SU-DHL-6 (cell line): Measurements from ENCODE around the gene PHTF1.

Source experiments
- H2AFZ ChIP-seq: fragments of 200-600 bp; sonication (generic); 2 replicates; pipeline ENCODE4 v1.6.1; 2014; ENCODE audit warnings: low read depth, mild to moderate bottlenecking, moderate library complexity, mixed read lengths, antibody characterized with exemption, low read length; ENCODE audit not compliant: severe bottlenecking
- H3F3A ChIP-seq: fragments of 200-600 bp; shearing (Covaris generic); 2 replicates; pipeline ENCODE4 v1.6.0; 2016; ENCODE audit warnings: antibody characterized with exemption, mild to moderate bottlenecking; ENCODE audit not compliant: insufficient read depth
- H3K27ac ChIP-seq: fragments of 200-600 bp; sonication (generic); 2 replicates; pipeline ENCODE4 v1.5.1; 2016; ENCODE audit warnings: low read depth, mild to moderate bottlenecking, low read length, moderate library complexity, mixed read lengths
- H3K27me3 ChIP-seq: fragments of 200-600 bp; sonication (generic), shearing (Covaris generic); 2 replicates; pipeline ENCODE4 v1.6.0; 2014; ENCODE audit warnings: mild to moderate bottlenecking, low read length
- H3K36me3 ChIP-seq: fragments of 200-600 bp; sonication (generic); 2 replicates; pipeline ENCODE4 v1.6.1; 2014; ENCODE audit warnings: mild to moderate bottlenecking, low read length, mixed read lengths
- H3K4me2 ChIP-seq: fragments of 300-600, 200-600 bp; shearing (Covaris generic), sonication (generic); 2 replicates; pipeline ENCODE4 v1.6.0; 2014; ENCODE audit warnings: low read length, low read depth, mild to moderate bottlenecking; ENCODE audit not compliant: poor library complexity, severe bottlenecking
- H3K4me3 ChIP-seq: fragments of 200-600 bp; sonication (generic); 2 replicates; pipeline ENCODE4 v1.5.1; 2014; ENCODE audit warnings: antibody characterized with exemption, low read length, mild to moderate bottlenecking, mixed read lengths; ENCODE audit not compliant: insufficient read depth, poor library complexity, severe bottlenecking
- H3K79me2 ChIP-seq: fragments of 200-600 bp; sonication (generic); 2 replicates; pipeline ENCODE4 v1.6.1; 2014; ENCODE audit warnings: mild to moderate bottlenecking, low read length, moderate library complexity; ENCODE audit not compliant: insufficient read depth
- H3K9ac ChIP-seq: fragments of 200-600 bp; sonication (generic); 2 replicates; pipeline ENCODE4 v1.7.0; 2014; ENCODE audit warnings: mild to moderate bottlenecking, low read length
- H3K9me2 ChIP-seq: fragments of 200-600 bp; sonication (generic); replicated peaks from 2 replicates; pipeline ENCODE4 v1.6.1; 2014; ENCODE audit warnings: low read length; ENCODE audit not compliant: insufficient read depth
- H3K9me3 ChIP-seq: fragments of 200-600 bp; sonication (generic); 2 replicates; pipeline ENCODE4 v1.6.1; 2014; ENCODE audit warnings: low read length, mixed read lengths; ENCODE audit not compliant: insufficient read depth
- H4K20me1 ChIP-seq: fragments of 200-600 bp; sonication (generic); 2 replicates; pipeline ENCODE4 v1.6.1; 2014; ENCODE audit warnings: low read depth, mild to moderate bottlenecking, antibody characterized with exemption, low read length, moderate library complexity, mixed read lengths
- CTCF ChIP-seq: fragments of 200-600 bp; sonication (generic); IDR thresholded peaks from one replicate; pipeline ENCODE4 v1.5.1; 2017; ENCODE audit warnings: antibody characterized with exemption, mild to moderate bottlenecking, low read length, moderate library complexity; ENCODE audit not compliant: insufficient read depth, poor library complexity, severe bottlenecking
- EZH2phosphoT487 ChIP-seq: fragments of 200-600 bp; sonication (generic), shearing (Covaris generic); conservative IDR thresholded peaks from 2 replicates; pipeline ENCODE4 v1.6.1; 2018; ENCODE audit warnings: mild to moderate bottlenecking, antibody characterized with exemption, low read length, moderate library complexity, mixed read lengths

Gene PHTF1

GRCh38 chr1:113692824-113693431 lies 66.4 kb downstream of the PHTF1 start:
- H4K20me1 ChIP-seq: no peaks in the 10 kb centered on the region
- no peaks in the 10 kb centered on the region for H3K27me3 ChIP-seq
- H3K27ac ChIP-seq: no peak overlapping the region
- no peaks in the 10 kb centered on the region for H3K79me2 ChIP-seq
- peaks cover 39% of the 10 kb centered on the region for H3K36me3 ChIP-seq
- peaks cover 17% of the 10 kb centered on the region; the same call in 1 of the 2 replicates for H3K9me3 ChIP-seq
- TF ChIP-seq CTCF (no peak), EZH2phosphoT487 (no peak)
- no peak overlapping the region for H3K4me3 ChIP-seq
- H3F3A ChIP-seq: no peaks in the 10 kb centered on the region
- no peaks in the 10 kb centered on the region for H3K9me2 ChIP-seq
- no peak overlapping the region for H3K4me2 ChIP-seq
- no peak overlapping the region for H2AFZ ChIP-seq
- H3K9ac ChIP-seq: no peak overlapping the region

- Histone ChIP-seq H3K4me3 (no peak overlapping the region), H2AFZ (no peak overlapping the region), H3K27ac (no peak overlapping the region), H3K4me2 (no peak overlapping the region), H3K27me3 (no peaks in the 10 kb centered on the region), H3K9me3 (peaks cover 17% of the 10 kb centered on the region; the same call in 1 of the 2 replicates), H3K9ac (no peak overlapping the region), H4K20me1 (no peaks in the 10 kb centered on the region), H3K9me2 (no peaks in the 10 kb centered on the region), H3F3A (no peaks in the 10 kb centered on the region), H3K36me3 (peaks cover 33% of the 10 kb centered on the region), H3K79me2 (no peaks in the 10 kb centered on the region)
- TF ChIP-seq CTCF (no peak), EZH2phosphoT487 (no peak)
Observed at GRCh38 chr1:113692342-113692741, 66.9 kb downstream of the PHTF1 start.

- Histone ChIP-seq H3K9ac (no peak overlapping the region), H2AFZ (no peak overlapping the region), H3K79me2 (no peaks in the 10 kb centered on the region), H3K9me3 (peaks cover 16% of the 10 kb centered on the region; the same call in 1 of the 2 replicates), H4K20me1 (no peaks in the 10 kb centered on the region), H3K9me2 (no peaks in the 10 kb centered on the region), H3K27ac (no peak overlapping the region), H3K4me3 (no peak overlapping the region), H3F3A (peaks cover 5% of the 10 kb centered on the region; the same call in 1 of the 2 replicates), H3K36me3 (peaks cover 24% of the 10 kb centered on the region), H3K27me3 (no peaks in the 10 kb centered on the region), H3K4me2 (no peak overlapping the region)
- TF ChIP-seq EZH2phosphoT487 (no peak), CTCF (no peak)
Observed at GRCh38 chr1:113691184-113691583, 68.1 kb downstream of the PHTF1 start.
